Fibroblast of lung (primary cell): ENCODE data around the gene PAQR6. TPM values are rescaled to one million over a fixed set of nuclear protein-coding genes. Genes with fewer than 3 reads are reported as not detected.

ENCODE experiments used
- DNase-seq, 2 donors: peaks; one replicate each; pipeline versions ENCODE4 v3.0.0 to v3.0.0-alpha.2; 2010; ENCODE audit warnings: low read depth in 2 of 2
- H2AFZ ChIP-seq: 2 replicates; pipeline ENCODE4 v1.5.1; 2012; ENCODE audit warnings: low read length, control low read depth, inconsistent platforms
- H3K27ac ChIP-seq: 2 replicates; pipeline ENCODE4 v1.5.1; 2011; ENCODE audit warnings: low read length, control low read depth; ENCODE audit not compliant: insufficient read depth
- H3K27me3 ChIP-seq: 2 replicates; pipeline ENCODE4 v1.5.1; 2011; ENCODE audit warnings: mild to moderate bottlenecking, low read length; ENCODE audit not compliant: control insufficient read depth, insufficient read depth
- H3K36me3 ChIP-seq: 2 replicates; pipeline ENCODE4 v1.5.1; 2011; ENCODE audit warnings: low read length; ENCODE audit not compliant: control insufficient read depth, insufficient read depth
- H3K4me1 ChIP-seq: 2 replicates; pipeline ENCODE4 v1.5.1; 2011; ENCODE audit warnings: low read length; ENCODE audit not compliant: control insufficient read depth, insufficient read depth; ENCODE audit errors: extremely low read depth
- H3K4me2 ChIP-seq: 2 replicates; pipeline ENCODE4 v1.5.1; 2011; ENCODE audit warnings: low read length, control low read depth; ENCODE audit not compliant: insufficient read depth; ENCODE audit errors: extremely low read depth
- H3K4me3 ChIP-seq, 4 experiments: fragments of 200-600 bp in 1 of 4; sonication (generic) in 1 of 4; replicated peaks in 1 of 4; 2 replicates each; pipeline ENCODE4 v1.5.1; 2011 to 2016; ENCODE audit warnings: low read length in 4 of 4, low read depth in 3 of 4, mild to moderate bottlenecking in 3 of 4, control low read depth in 2 of 4, inconsistent platforms in 1 of 4, mixed read lengths in 1 of 4; ENCODE audit not compliant: insufficient read depth in 1 of 4; ENCODE audit errors: control extremely low read depth in 1 of 4
- H3K79me2 ChIP-seq: 2 replicates; pipeline ENCODE4 v1.5.1; 2012; ENCODE audit warnings: mild to moderate bottlenecking, low read length, inconsistent platforms; ENCODE audit not compliant: control insufficient read depth, insufficient read depth
- H3K9ac ChIP-seq: 2 replicates; pipeline ENCODE4 v1.5.1; 2011; ENCODE audit warnings: mild to moderate bottlenecking, low read length, control low read depth; ENCODE audit not compliant: insufficient read depth
- H3K9me3 ChIP-seq: 2 replicates; pipeline ENCODE4 v1.5.1; 2012; ENCODE audit warnings: low read depth, low read length; ENCODE audit not compliant: control insufficient read depth, insufficient read depth
- H4K20me1 ChIP-seq: 2 replicates; pipeline ENCODE4 v1.5.1; 2011; ENCODE audit warnings: low read length; ENCODE audit not compliant: control insufficient read depth, insufficient read depth; ENCODE audit errors: extremely low read depth
- CTCF ChIP-seq, 2 donors: IDR thresholded peaks in 1 of 2; conservative IDR thresholded peaks in 1 of 2; 1 replicate in 1 of 2; 2 replicates in 1 of 2; pipeline ENCODE4 v1.5.1; 2011 to 2012; ENCODE audit warnings: low read length in 2 of 2, control low read depth in 1 of 2, inconsistent platforms in 1 of 2, low read depth in 1 of 2, mild to moderate bottlenecking in 1 of 2
- EZH2 ChIP-seq: IDR thresholded peaks from 2 replicates; pipeline ENCODE4 v1.5.1; 2012; ENCODE audit warnings: low read length, control low read depth, mild to moderate bottlenecking; ENCODE audit errors: missing control alignments
- polyA plus RNA-seq, 2 donors: library from polyadenylated mRNA; depleted of rRNA in 1 of 2; stranded (reverse) in 1 of 2; unstranded in 1 of 2; fragments of >200 nt; gene quantifications; 2 replicates each; pipeline ENCODE4 v1.2.1, GENCODE V29; 2011 to 2012; ENCODE audit warnings: missing spikeins in 1 of 2
- total RNA-seq: library from RNA; depleted of rRNA; stranded (reverse); fragments of >200 nt; gene quantifications from 2 replicates; pipeline ENCODE4 v1.2.1, GENCODE V29; 2014

Gene PAQR6
- total and polyA plus RNA-seq, 2 donors (not counting 1 experiment from before 2014, with no cell fraction given) = 0.17 to 0.33 TPM

DNA sequence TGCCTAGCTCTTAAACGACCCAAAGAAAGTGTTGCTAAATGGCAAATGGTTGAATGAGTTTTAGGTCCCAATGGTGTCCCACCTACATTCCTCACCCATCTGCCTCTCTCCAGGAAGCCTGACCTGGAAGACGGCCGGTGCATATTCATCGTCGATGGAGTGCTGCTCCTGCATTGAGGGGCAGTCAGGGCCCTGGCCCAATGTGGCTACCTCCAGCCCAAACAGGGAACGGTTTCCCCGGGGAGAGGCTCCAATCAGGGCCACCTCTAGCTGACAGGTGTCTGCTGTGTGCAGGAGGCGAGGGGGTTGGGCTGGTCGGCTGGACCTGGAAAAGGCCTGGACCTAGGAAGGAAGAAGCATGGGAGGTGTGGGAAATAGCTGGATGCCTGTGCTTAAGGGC is 46.0 kb upstream of the PAQR6 start:
- Histone ChIP-seq H3K9ac (no peak overlapping the region), H3K4me1 (peaks cover 8% of the 10 kb centered on the region), H3K27ac (no peak overlapping the region), H3K79me2 (peaks cover 6% of the 10 kb centered on the region), H3K4me3 (peak overlapping the region in 1 of 4 experiments; percentile 89), H3K36me3 (peaks cover 4% of the 10 kb centered on the region), H3K27me3 (no peaks in the 10 kb centered on the region), H2AFZ (no peak overlapping the region), H4K20me1 (no peaks in the 10 kb centered on the region), H3K9me3 (no peaks in the 10 kb centered on the region), H3K4me2 (no peak overlapping the region)
- no peak for DNase-seq
- TF ChIP-seq CTCF (conservative IDR thresholded peaks at IDR 0.05 in 1 of 2, IDR thresholded peaks at IDR 0.05 in 1 of 2; ENCODE audit: low read depth in 1 of 2, low read length in 2 of 2) (no peak), EZH2 (no peak)

GRCh38 chr1:156293098-156293434 is 45.2 kb upstream of the PAQR6 start:
- Histone ChIP-seq H3K9me3 (no peaks in the 10 kb centered on the region), H4K20me1 (no peaks in the 10 kb centered on the region), H3K27ac (no peak overlapping the region), H2AFZ (no peak overlapping the region), H3K79me2 (peaks cover 6% of the 10 kb centered on the region), H3K9ac (no peak overlapping the region), H3K4me2 (no peak overlapping the region), H3K36me3 (peaks cover 4% of the 10 kb centered on the region), H3K27me3 (no peaks in the 10 kb centered on the region), H3K4me1 (peaks cover 8% of the 10 kb centered on the region), H3K4me3 (no peak overlapping the region)
- TF ChIP-seq EZH2 (no peak), CTCF (conservative IDR thresholded peaks at IDR 0.05 in 1 of 2, IDR thresholded peaks at IDR 0.05 in 1 of 2; ENCODE audit: low read depth in 1 of 2, low read length in 2 of 2) (no peak)
- DNase-seq = no peak

DNA sequence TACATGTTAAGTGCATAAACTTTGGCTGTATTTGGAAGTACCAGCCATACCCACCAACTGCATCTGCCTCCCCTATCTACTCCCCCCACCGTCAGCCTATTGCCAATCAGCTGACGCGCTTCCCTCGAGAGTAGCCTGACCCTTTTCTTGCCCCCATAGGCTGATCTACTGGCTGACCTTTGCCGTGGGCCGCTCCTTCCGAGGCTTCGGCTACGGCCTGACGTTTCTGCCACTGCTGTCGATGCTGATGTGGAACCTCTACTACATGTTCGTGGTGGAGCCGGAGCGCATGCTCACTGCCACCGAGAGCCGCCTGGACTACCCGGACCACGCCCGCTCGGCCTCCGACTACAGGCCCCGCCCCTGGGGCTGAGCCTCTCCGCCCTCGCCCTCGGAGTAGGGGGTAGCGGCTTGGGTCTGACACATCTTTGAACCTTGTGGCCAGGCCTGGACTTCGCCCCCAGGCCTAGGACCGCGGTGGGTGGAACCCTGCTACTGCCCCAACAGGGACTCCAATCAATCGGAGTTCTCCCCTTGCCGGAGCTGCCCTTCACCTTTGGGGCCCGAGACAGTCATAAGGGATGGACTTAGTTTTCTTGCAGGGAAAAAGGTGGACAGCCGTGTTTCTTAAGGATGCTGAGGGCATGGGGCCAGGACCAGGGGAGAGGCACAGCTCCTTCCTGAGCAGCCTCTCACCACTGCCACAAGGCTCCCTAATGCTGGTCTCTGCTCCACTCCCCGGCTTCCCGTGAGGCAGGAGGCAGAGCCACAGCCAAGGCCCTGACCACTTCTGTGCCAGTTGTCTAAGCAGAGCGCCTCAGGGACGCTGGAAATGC is 43.6 kb upstream of the PAQR6 start:
- Histone ChIP-seq H3K36me3 (peaks cover 4% of the 10 kb centered on the region), H3K9ac (peak overlapping the region; percentile 74), H3K79me2 (peaks cover 6% of the 10 kb centered on the region), H3K4me2 (peak overlapping the region; percentile 75), H4K20me1 (no peaks in the 10 kb centered on the region), H3K9me3 (no peaks in the 10 kb centered on the region), H3K27ac (peak overlapping the region; percentile 73), H3K27me3 (no peaks in the 10 kb centered on the region), H2AFZ (peak overlapping the region; percentile 94), H3K4me3 (peak overlapping the region; percentile 57 to 69 (median 63)), H3K4me1 (peaks cover 8% of the 10 kb centered on the region)
- peak; percentile 80 to 81 for DNase-seq
- TF ChIP-seq CTCF (conservative IDR thresholded peaks at IDR 0.05 in 1 of 2, IDR thresholded peaks at IDR 0.05 in 1 of 2; ENCODE audit: low read depth in 1 of 2, low read length in 2 of 2) (no peak), EZH2 (no peak)
